NCI-H2029 (cell line): ENCODE results near the gene MTHFSD.

ENCODE experiments used
- DNase-seq: peaks from one replicate; lab custom pipeline; 2025; lab: John Stamatoyannopoulos, UW

Gene MTHFSD

DNA sequence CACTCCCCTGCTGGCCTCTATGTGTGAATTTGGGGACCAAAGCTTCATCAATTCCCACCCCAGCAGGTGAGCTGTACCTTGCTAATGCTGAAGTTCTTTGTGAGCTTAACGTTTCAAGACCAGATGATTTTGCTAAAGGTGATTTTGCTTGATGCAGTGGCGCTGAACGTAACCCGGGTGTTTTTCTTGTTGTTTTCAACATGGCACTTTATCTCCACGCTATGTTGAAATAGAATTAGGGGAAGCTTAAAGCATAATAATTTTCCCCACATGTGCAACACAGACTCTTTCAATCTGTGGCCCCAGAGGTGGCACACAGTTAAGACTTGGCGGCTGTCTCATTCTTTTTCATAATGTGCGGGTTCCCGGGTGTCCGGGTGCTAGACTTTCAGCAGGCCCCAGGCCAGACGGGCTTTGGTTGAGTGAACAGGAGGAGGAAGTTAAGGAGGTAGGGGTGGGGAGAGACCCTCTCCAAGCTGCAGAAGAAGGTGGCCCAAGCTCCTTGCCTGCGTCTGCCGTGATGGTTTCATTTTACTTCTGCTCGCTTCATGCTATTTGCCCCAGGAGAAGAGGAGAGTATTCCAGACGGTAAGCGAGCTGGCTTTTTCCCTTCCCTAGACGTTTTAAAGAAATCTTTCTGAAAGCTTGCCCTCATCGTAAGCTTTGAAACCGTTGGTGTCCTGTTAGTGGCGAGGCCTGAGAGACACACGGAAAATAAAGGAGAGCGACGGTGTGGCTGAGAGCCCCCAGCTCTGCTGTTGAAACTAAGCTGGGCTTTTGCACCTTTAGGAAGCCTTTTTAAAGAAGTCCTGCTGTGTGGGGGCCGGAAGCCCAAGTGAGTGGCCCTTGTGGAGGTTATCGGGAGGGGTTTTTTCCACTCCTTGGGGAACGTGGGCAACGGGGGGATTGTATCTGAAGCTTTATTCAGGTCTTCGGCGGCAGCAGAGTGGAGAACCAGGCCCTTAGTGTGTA, 15.8 kb upstream of the MTHFSD start:
- no peak for DNase-seq

GRCh38 chr16:86569701-86570447, 14.8 kb upstream of the MTHFSD start:
- no peak for DNase-seq

- no peak for DNase-seq
These were observed 13.9 kb upstream of the MTHFSD start for GRCh38 chr16:86568677-86569623.

- DNase-seq: no peak
These were observed 12.9 kb upstream of the MTHFSD start for GRCh38 chr16:86567701-86568581.

- no peak for DNase-seq
These were observed 12.1 kb upstream of the MTHFSD start for GRCh38 chr16:86566966-86567700.

DNA sequence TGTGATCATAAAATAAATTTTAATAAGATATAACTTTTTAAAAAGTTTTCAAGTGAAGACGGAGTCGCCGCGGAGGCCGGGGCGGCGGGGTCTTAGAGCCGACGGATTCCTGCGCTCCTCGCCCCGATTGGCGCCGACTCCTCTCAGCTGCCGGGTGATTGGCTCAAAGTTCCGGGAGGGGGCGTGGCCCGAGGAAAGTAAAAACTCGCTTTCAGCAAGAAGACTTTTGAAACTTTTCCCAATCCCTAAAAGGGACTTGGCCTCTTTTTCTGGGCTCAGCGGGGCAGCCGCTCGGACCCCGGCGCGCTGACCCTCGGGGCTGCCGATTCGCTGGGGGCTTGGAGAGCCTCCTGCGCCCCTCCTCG, 11.5 kb upstream of the MTHFSD start, which contains the start of gene FOXC2:
Gene FOXC2 (plus strand): TSS at position 229 of the 365 bp plus-strand sequence. CDS start 507 bp downstream, outside the sequence.
- DNase-seq: no peak

- no peak for DNase-seq
These were observed 10.8 kb upstream of the MTHFSD start for GRCh38 chr16:86565644-86566511.

- no peak for DNase-seq
These were observed 10.2 kb upstream of the MTHFSD start for GRCh38 chr16:86565181-86565631.

DNA sequence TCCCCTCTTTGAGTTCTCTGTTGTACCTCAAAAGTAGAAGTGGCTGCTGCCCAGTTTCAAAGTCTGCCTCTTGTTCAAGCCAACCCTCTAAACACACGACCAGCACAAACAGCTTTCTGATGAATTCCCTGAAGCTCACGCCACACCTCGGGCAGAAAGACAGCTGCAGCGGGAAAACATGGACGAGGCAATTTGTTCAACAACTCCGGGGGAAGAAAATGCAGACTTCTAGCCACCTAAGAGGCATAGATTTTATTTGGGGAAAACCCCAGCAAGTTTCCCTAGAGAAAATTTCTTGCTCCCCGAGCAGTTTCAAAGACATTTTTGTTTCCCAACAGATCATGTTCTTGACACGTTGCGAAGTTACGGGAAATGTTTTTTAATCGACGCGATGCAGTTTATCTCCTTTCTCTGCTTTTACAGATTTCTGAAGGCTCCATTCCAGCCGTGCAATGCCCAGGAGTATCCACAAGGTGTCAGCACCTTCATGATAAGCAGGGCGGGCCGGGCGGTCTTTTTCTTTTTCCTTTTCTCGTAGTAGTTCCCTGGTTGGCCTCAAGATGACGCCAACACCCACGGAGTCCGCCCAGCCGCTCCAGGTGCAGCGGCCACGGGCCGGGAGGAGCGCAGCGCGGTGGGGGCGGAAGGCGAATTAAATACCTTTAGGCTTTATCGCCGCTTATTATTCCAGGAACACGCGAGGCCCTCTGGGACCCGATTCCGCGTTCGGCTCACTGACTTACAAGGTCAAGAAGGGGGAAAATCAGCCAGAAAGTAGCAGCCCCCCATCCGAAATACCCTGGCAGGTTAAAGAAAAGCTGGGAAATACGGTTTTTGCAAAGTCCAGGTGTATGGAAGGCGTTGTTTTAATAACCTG, 8.7 kb upstream of the MTHFSD start:
- peak; percentile 14 for DNase-seq

DNA sequence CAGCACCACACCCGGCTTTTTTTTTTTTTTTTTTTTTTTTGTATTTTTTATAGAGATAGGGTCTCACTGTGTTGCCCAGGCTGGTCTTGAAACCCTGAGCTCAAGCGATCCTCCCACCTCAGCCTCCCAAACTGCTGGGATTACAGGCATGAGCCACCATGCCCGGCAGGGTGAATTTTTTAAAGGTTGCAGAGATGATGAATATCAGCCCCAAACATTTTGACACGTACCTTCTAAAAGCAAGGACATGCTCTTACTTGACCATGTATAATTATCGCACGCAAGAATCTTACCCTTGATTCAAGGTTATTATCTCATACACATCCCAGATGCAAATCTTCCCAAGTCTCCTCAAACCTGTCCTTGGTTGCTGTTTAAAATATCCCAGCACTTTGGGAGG, 7.3 kb upstream of the MTHFSD start:
- DNase-seq: no peak

DNA sequence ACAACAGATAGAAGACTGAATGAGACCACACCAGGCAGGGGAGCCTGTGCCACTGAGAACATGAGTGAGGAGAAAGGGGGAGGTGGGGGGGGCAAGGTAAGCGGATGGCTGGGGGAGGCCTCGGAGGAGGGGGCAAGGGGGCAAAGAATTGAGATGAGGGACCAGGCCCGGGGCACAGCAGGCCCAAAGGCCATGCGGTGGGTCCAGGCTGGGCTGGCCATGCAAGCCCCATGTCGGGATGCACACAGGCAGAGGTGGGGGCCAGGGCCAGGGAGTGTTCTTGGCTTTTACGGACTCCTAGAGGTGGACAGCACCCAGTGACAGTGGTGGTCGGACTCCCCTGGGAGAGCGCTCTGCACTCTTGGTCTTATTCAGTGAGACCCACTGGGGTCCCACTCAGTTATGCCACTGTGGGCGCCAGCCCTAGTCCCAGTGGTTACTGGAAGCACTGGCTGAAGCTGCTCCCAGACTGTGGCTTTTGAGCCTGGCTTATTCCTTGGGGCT, 4.8 kb upstream of the MTHFSD start:
- DNase-seq: no peak

GRCh38 chr16:86558355-86559193, 3.5 kb upstream of the MTHFSD start:
- no peak for DNase-seq

GRCh38 chr16:86557587-86557986, 2.6 kb upstream of the MTHFSD start:
- no peak for DNase-seq

DNA sequence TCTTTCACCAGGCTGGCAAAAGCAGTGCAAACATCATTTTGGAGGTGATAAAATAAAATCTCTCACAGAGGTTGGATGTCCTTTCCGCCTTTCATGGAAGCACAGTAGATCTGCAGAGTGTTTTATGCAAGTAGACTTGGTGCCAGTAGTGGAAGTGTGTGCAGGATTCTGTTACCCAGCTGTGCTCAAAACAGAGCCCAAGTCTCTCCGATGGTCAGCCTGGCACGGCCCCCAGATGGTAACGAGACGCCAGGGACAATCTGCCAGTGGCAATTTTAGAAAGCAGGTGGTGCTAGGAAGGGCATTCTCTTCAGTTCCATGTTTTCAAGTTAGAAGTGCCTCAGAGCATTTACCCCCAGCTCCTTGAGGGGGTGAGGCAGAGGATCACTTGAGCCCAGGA, 1.5 kb upstream of the MTHFSD start:
- DNase-seq: no peak

DNA sequence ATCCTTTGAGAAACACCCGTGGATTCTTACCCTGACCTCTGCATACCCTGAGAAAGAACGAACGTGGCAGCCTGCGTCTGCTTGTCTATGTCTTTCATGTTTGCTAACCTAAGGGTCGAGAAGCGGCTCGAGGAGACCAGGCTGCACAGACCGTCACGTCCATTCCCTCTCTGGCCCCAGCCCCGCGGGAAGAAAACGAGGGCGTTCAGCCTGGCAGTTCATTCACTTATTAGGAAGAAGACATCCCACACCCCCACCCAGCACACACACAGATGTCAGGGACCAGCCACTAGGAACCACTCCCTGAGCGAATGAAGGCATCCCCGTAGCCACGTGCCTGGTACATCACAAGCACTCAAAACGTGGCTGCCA, 655 bp upstream of the MTHFSD start:
- DNase-seq: no peak

DNA sequence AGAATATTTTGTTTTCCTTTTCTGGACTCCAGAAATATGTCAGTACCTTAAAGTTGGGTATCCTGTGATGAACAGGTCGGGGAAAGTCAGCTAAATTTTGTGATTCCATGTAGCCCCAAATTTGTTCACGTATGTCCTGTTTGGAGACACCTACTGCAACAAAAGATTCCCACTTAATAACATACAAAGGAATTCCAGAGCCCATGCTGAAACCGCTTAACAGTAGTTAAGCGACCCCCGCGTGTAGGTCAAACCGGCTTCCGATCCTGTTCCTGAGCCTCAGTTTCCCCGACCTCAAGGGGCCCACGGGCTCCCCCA, 477 bp downstream of the MTHFSD start:
- no peak for DNase-seq

GRCh38 chr16:86553356-86553755, 1.7 kb downstream of the MTHFSD start:
- no peak for DNase-seq
